Prostate gland (tissue), 2 donors: ENCODE data around the gene LRRC26.

Experiments
- POLR2A ChIP-seq: fragments of 450-650 bp; IDR thresholded peaks from one replicate; pipeline ENCODE4 v1.6.1; 2016; ENCODE audit warnings: antibody characterized with exemption, mild to moderate bottlenecking
- TF ChIP-seq, protein P1 (sequence below), 4 experiments: fragments of 200-600 bp in 2 of 4; fragments of 450-650 bp in 2 of 4; sonication (generic) in 2 of 4; IDR thresholded peaks; 1 replicate in 3 of 4; 2 replicates in 1 of 4; pipeline ENCODE4 v1.5.1; 2016 to 2019; ENCODE audit warnings: antibody characterized with exemption in 4 of 4, mild to moderate bottlenecking in 2 of 4, moderate library complexity in 2 of 4

GRCh38 chr9:137180491-137180890 lies 10.6 kb upstream of the LRRC26 start:
- TF ChIP-seq, protein P1, sequence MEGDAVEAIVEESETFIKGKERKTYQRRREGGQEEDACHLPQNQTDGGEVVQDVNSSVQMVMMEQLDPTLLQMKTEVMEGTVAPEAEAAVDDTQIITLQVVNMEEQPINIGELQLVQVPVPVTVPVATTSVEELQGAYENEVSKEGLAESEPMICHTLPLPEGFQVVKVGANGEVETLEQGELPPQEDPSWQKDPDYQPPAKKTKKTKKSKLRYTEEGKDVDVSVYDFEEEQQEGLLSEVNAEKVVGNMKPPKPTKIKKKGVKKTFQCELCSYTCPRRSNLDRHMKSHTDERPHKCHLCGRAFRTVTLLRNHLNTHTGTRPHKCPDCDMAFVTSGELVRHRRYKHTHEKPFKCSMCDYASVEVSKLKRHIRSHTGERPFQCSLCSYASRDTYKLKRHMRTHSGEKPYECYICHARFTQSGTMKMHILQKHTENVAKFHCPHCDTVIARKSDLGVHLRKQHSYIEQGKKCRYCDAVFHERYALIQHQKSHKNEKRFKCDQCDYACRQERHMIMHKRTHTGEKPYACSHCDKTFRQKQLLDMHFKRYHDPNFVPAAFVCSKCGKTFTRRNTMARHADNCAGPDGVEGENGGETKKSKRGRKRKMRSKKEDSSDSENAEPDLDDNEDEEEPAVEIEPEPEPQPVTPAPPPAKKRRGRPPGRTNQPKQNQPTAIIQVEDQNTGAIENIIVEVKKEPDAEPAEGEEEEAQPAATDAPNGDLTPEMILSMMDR (IDR thresholded peaks at IDR 0.05): no peak
- no peak for TF ChIP-seq POLR2A
